ENCODE results near the gene LAMTOR1.
"Not testable (repeated sequence)": the region's sequence is repeated elsewhere in the genome, so short reads cannot be mapped to it uniquely, and the experiment has no call there.

The LAMTOR1 gene

GRCh38 chr11:72102946-72103753, at the start of gene LAMTOR1:
Gene LAMTOR1, minus strand, starts transcription at chr11:72103297. Its CDS starts 73 bp downstream, at chr11:72103224.
- peak; percentile 90 to 94 (median 90) for DNase-seq (ENCODE audit: low read depth in 3 of 3, low spot score in 1 of 3)

GRCh38 chr11:72150882-72151281, 47.8 kb upstream of the LAMTOR1 start:
- DNase-seq (ENCODE audit: low read depth in 3 of 3, low spot score in 1 of 3), result no peak

GRCh38 chr11:72146625-72147024, 43.5 kb upstream of the LAMTOR1 start:
- DNase-seq (ENCODE audit: low read depth in 3 of 3, low spot score in 1 of 3), result no peak

- DNase-seq (ENCODE audit: low read depth in 3 of 3, low spot score in 1 of 3), result no peak
These were observed 41.9 kb upstream of the LAMTOR1 start for GRCh38 chr11:72144807-72145565.

- DNase-seq (ENCODE audit: low read depth in 3 of 3, low spot score in 1 of 3), result not testable (repeated sequence)
These were observed 39.4 kb upstream of the LAMTOR1 start for GRCh38 chr11:72142543-72142942.

GRCh38 chr11:72142086-72142485, 39.0 kb upstream of the LAMTOR1 start:
- not testable (repeated sequence) for DNase-seq (ENCODE audit: low read depth in 3 of 3, low spot score in 1 of 3)

- DNase-seq (ENCODE audit: low read depth in 3 of 3, low spot score in 1 of 3), result no peak
These were observed 38.0 kb upstream of the LAMTOR1 start for GRCh38 chr11:72141066-72141465.

- DNase-seq (ENCODE audit: low read depth in 3 of 3, low spot score in 1 of 3), result no peak
These were observed 37.6 kb upstream of the LAMTOR1 start for GRCh38 chr11:72140661-72141060.

- no peak for DNase-seq (ENCODE audit: low read depth in 3 of 3, low spot score in 1 of 3)
These were observed 36.4 kb upstream of the LAMTOR1 start for GRCh38 chr11:72139500-72139899.

- no peak for DNase-seq (ENCODE audit: low read depth in 3 of 3, low spot score in 1 of 3)
These were observed 35.8 kb upstream of the LAMTOR1 start for GRCh38 chr11:72138821-72139390.

- DNase-seq (ENCODE audit: low read depth in 3 of 3, low spot score in 1 of 3), result no peak
These were observed 33.7 kb upstream of the LAMTOR1 start for GRCh38 chr11:72136684-72137262.

- DNase-seq (ENCODE audit: low read depth in 3 of 3, low spot score in 1 of 3), result no peak
These were observed 33.0 kb upstream of the LAMTOR1 start for GRCh38 chr11:72135891-72136683.

GRCh38 chr11:72135473-72135872, 32.4 kb upstream of the LAMTOR1 start, which contains the start of gene FOLR3:
Gene FOLR3, plus strand, starts transcription at chr11:72135725. Its CDS starts 228 bp downstream, at chr11:72135953.
- not testable (repeated sequence) for DNase-seq (ENCODE audit: low read depth in 3 of 3, low spot score in 1 of 3)

- DNase-seq (ENCODE audit: low read depth in 3 of 3, low spot score in 1 of 3), result no peak
These were observed 29.5 kb upstream of the LAMTOR1 start for GRCh38 chr11:72132646-72133045.

GRCh38 chr11:72129381-72129780, 26.3 kb upstream of the LAMTOR1 start:
- no peak for DNase-seq (ENCODE audit: low read depth in 3 of 3, low spot score in 1 of 3)

GRCh38 chr11:72127923-72128322, 24.8 kb upstream of the LAMTOR1 start:
- no peak for DNase-seq (ENCODE audit: low read depth in 3 of 3, low spot score in 1 of 3)

- no peak for DNase-seq (ENCODE audit: low read depth in 3 of 3, low spot score in 1 of 3)
These were observed 22.9 kb upstream of the LAMTOR1 start for GRCh38 chr11:72125956-72126355.

GRCh38 chr11:72124046-72124445, 20.9 kb upstream of the LAMTOR1 start:
- DNase-seq (ENCODE audit: low read depth in 3 of 3, low spot score in 1 of 3), result no peak

GRCh38 chr11:72123117-72123653, 20.1 kb upstream of the LAMTOR1 start:
- DNase-seq (ENCODE audit: low read depth in 3 of 3, low spot score in 1 of 3), result no peak

GRCh38 chr11:72122607-72123006, 19.5 kb upstream of the LAMTOR1 start:
- no peak for DNase-seq (ENCODE audit: low read depth in 3 of 3, low spot score in 1 of 3)
